SK-N-SH treated with all-trans-retinoic acid at 6 μM for 48 hours (cell line): ENCODE measurements around the gene CNGA3.
A peak's percentile ranks its signal among the peaks of the same experiment; 100 is the strongest.

Experiments used
- ATAC-seq: fragments of 200-7000 bp; cut with Tn5 transposase; 3 replicates; pipeline ENCODE4 v1.9.1; 2020; ENCODE audit warnings: mild to moderate bottlenecking, moderate library complexity
- ARNTL ChIP-seq: fragments of 450-650 bp; formaldehyde crosslinking; IDR thresholded peaks from 2 replicates; pipeline ENCODE4 v1.5.0; 2020; ENCODE audit warnings: low read depth, mild to moderate bottlenecking, moderate library complexity, borderline replicate concordance
- BACH2 ChIP-seq: fragments of 250-450 bp; sonication (Bioruptor Pico); IDR thresholded peaks from 2 replicates; pipeline ENCODE4 v1.9.0; 2021; ENCODE audit warnings: mild to moderate bottlenecking, borderline replicate concordance
- CREB5 ChIP-seq: fragments of 250-450 bp; sonication (Bioruptor Pico); IDR thresholded peaks from 2 replicates; pipeline ENCODE4 v1.5.1; 2020; ENCODE audit warnings: low read depth, mild to moderate bottlenecking, moderate library complexity
- CSDC2 ChIP-seq: fragments of 250-450 bp; sonication (Bioruptor Pico); IDR thresholded peaks from 2 replicates; pipeline ENCODE4 v1.5.0; 2020; ENCODE audit warnings: mild to moderate bottlenecking, moderate library complexity
- ESRRG ChIP-seq: fragments of 250-450 bp; sonication (Bioruptor Pico); IDR thresholded peaks from 2 replicates; pipeline ENCODE4 v1.6.1; 2021; ENCODE audit warnings: mild to moderate bottlenecking
- ISL1 ChIP-seq: fragments of 250-450 bp; sonication (Bioruptor Pico); IDR thresholded peaks from 2 replicates; pipeline ENCODE4 v2.1.2; 2022; ENCODE audit warnings: mild to moderate bottlenecking, moderate library complexity
- OSR1 ChIP-seq: fragments of 250-450 bp; sonication (Bioruptor Pico); IDR thresholded peaks from 2 replicates; pipeline ENCODE4 v1.8.0; 2022; ENCODE audit warnings: moderate library complexity, mild to moderate bottlenecking, inconsistent platforms
- PATZ1 ChIP-seq: fragments of 250-450 bp; sonication (Bioruptor Pico); IDR thresholded peaks from 2 replicates; pipeline ENCODE4 v1.8.0; 2020; ENCODE audit warnings: mild to moderate bottlenecking, moderate library complexity, borderline replicate concordance
- PPARA ChIP-seq: fragments of 250-450 bp; sonication (Bioruptor Pico); IDR thresholded peaks from 2 replicates; pipeline ENCODE4 v1.5.0; 2020; ENCODE audit warnings: mild to moderate bottlenecking, borderline replicate concordance
- RARB ChIP-seq: fragments of 250-450 bp; sonication (Bioruptor Pico); IDR thresholded peaks from 2 replicates; pipeline ENCODE4 v1.8.0; 2021; ENCODE audit warnings: mild to moderate bottlenecking, moderate library complexity
- SNAI2 ChIP-seq: fragments of 250-450 bp; sonication (Bioruptor Pico); IDR thresholded peaks from 2 replicates; pipeline ENCODE4 v1.5.0; 2020; ENCODE audit warnings: mild to moderate bottlenecking, moderate library complexity
- TCF4 ChIP-seq: fragments of 250-450 bp; sonication (Bioruptor Pico); IDR thresholded peaks from 2 replicates; pipeline ENCODE4 v1.8.0; 2021; ENCODE audit warnings: mild to moderate bottlenecking, moderate library complexity, borderline replicate concordance
- TOX ChIP-seq: fragments of 250-450 bp; sonication (Bioruptor Pico); IDR thresholded peaks from 2 replicates; pipeline ENCODE4 v1.8.0; 2021; ENCODE audit warnings: mild to moderate bottlenecking, moderate library complexity, borderline replicate concordance
- ZC3H10 ChIP-seq: fragments of 250-450 bp; sonication (Bioruptor Pico); IDR thresholded peaks from 2 replicates; pipeline ENCODE4 v1.5.1; 2021; ENCODE audit warnings: mild to moderate bottlenecking, moderate library complexity
- ZFP3 ChIP-seq: fragments of 250-450 bp; sonication (Bioruptor Pico); IDR thresholded peaks from 2 replicates; pipeline ENCODE4 v1.5.0; 2020; ENCODE audit warnings: mild to moderate bottlenecking, moderate library complexity
- ZNF70 ChIP-seq: fragments of 450-650 bp; formaldehyde crosslinking; IDR thresholded peaks from 2 replicates; pipeline ENCODE4 v1.5.0; 2020; ENCODE audit warnings: mild to moderate bottlenecking, moderate library complexity
- TF ChIP-seq, protein P1 (sequence below): fragments of 250-450 bp; sonication (Bioruptor Pico); IDR thresholded peaks from 2 replicates; pipeline ENCODE4 v1.8.0; 2021; ENCODE audit warnings: low read depth, mild to moderate bottlenecking, moderate library complexity, borderline replicate concordance
- TF ChIP-seq, protein P2 (sequence below): fragments of 250-450 bp; sonication (Bioruptor Pico); IDR thresholded peaks from 2 replicates; pipeline ENCODE4 v1.5.1; 2021; ENCODE audit warnings: mild to moderate bottlenecking, moderate library complexity

The CNGA3 gene

DNA sequence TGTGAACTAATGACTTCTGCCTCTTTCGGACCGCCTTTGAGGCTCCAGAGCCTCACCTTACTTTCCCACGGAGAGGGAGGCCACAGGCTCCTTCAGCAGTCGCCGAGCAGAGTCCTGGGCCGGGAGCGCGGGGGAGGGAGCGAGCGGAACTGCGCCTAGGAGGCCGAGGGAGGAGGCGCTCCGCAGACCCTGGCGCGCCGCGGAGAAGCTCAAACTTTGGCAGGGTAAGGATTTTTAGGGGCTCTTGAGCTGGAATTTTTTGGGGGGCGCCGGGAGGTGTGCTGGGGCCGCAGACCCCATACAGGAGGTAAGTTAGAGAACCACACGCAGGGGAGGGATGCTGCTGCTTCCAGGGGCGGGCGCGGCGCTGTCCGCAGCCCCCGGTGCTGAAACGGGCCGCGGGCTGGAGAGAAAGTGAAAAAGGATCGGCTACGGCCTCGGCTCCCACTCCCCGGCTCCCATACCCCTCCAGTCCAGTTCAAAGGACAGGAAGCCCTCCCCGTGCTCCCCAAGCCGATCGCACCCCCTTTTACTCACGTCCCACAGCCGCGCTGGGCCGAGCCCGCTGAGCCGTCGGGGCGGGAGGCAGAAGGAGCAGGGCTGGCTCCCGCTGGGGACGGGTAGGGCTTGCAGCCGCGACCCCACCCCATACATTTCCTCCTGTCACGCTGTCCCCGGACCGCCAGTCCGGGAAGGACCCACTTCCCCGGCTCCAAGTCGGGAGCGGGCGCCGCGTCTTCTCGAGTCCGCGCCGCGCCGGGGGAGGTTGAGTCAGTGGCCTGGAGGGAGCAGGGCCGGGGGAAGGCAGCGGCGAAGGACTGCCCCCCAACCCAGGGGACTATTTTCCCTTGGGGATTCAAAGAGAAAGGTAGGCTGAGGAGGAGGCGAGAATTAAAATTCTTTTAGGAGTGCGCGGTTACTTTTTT, at the start of gene CNGA3:
CNGA3 (plus strand) TSS at position 146 of the 926 bp plus-strand sequence. CDS start 23,520 bp downstream, outside the sequence.
- ATAC-seq = peak; percentile 69
- TF ChIP-seq SNAI2 (CRISPR knock-in tag) (no peak), RARB (CRISPR knock-in tag) (no peak), CREB5 (CRISPR knock-in tag) (no peak), ZC3H10 (CRISPR knock-in tag) (no peak), ZNF70 (CRISPR knock-in tag) (no peak), PPARA (CRISPR knock-in tag) (no peak), CSDC2 (CRISPR knock-in tag) (no peak), ARNTL (CRISPR knock-in tag) (no peak), TOX (no peak), TCF4 (no peak), PATZ1 (no peak), ZFP3 (CRISPR knock-in tag) (no peak), BACH2 (CRISPR knock-in tag) (no peak)
- TF ChIP-seq, protein P1, sequence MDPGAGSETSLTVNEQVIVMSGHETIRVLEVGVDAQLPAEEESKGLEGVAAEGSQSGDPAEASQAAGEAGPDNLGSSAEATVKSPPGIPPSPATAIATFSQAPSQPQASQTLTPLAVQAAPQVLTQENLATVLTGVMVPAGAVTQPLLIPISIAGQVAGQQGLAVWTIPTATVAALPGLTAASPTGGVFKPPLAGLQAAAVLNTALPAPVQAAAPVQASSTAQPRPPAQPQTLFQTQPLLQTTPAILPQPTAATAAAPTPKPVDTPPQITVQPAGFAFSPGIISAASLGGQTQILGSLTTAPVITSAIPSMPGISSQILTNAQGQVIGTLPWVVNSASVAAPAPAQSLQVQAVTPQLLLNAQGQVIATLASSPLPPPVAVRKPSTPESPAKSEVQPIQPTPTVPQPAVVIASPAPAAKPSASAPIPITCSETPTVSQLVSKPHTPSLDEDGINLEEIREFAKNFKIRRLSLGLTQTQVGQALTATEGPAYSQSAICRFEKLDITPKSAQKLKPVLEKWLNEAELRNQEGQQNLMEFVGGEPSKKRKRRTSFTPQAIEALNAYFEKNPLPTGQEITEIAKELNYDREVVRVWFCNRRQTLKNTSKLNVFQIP (CRISPR knock-in tag) = no peak
- TF ChIP-seq, protein P2, sequence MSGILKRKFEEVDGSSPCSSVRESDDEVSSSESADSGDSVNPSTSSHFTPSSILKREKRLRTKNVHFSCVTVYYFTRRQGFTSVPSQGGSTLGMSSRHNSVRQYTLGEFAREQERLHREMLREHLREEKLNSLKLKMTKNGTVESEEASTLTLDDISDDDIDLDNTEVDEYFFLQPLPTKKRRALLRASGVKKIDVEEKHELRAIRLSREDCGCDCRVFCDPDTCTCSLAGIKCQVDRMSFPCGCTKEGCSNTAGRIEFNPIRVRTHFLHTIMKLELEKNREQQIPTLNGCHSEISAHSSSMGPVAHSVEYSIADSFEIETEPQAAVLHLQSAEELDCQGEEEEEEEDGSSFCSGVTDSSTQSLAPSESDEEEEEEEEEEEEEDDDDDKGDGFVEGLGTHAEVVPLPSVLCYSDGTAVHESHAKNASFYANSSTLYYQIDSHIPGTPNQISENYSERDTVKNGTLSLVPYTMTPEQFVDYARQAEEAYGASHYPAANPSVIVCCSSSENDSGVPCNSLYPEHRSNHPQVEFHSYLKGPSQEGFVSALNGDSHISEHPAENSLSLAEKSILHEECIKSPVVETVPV (CRISPR knock-in tag) = no peak

DNA sequence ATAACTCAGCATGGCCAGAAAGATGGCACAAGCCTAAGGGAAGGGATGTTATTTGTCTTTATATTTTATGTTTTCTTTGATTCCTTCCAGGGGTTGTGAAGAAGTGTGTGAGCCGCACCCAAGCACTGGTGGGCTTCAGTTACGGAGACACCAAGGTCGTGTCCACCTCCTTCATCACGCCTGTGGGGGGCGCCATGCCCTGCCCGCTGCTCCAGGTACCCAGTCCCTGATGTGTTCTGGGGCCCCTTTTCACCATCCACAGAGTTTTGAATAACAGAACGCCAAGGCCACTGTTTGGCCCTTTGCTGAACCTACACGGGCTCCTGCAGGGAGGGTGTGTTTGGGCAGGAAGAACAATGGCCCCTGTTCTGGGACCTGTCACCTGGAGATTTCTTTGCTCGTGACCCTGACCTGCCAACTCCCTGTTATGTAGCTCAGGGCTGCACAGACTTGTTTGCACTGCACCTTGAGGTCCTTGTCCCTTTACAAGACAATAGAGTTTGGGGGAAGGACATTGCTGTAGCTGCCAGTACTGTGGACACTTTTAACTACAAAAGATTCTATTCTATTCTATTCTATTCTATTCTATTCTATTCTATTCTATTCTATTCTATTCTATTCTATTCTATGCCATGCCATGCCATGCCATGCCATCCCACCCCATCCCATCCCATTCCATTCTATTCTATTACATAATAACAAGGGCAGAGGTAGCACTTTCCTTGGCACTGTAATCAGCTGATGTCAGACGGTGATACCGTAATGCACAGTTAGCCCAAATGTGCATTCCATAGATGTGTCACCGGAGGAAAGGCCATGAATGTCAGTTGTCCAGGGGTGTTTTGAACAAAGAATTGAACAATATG, 48.2 kb upstream of the CNGA3 start:
- ATAC-seq = no peak
- TF ChIP-seq ISL1 (CRISPR knock-in tag) = no peak
- no peak for TF ChIP-seq PPARA (CRISPR knock-in tag)
- TF ChIP-seq ESRRG (CRISPR knock-in tag) = no peak
- no peak for TF ChIP-seq ARNTL (CRISPR knock-in tag)
- no peak for TF ChIP-seq CREB5 (CRISPR knock-in tag)

DNA sequence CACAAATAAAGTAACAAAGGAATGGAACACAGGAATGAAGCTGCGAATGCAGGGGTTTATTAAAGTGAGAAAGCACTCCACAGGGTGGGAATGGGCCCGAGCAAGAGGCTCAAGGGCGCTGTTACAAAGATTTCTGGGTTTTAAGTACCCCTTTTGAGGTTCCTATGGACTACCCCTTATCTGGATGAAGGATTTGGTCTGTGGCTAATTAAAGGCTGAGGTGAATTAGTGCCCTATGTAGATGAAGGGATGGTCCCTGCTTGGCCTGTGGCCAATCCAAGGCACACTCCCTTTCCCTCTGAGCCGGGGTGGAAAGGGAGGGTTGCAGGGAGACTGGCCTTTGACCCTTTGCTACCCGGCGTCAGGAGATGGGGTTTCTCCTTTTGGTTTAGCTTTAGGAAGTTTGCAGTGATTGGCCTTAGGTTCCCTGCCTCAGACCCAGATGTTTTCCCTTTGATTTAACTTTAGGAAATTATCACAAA, 47.5 kb upstream of the CNGA3 start:
- TF ChIP-seq ARNTL (CRISPR knock-in tag) (no peak), OSR1 (CRISPR knock-in tag) (no peak), ZFP3 (CRISPR knock-in tag) (no peak), TCF4 (no peak)

More for the DNA sequence above, 47.5 kb upstream of the CNGA3 start:
- no peak for ATAC-seq
